ENCODE results near the gene LGR6.

Gene LGR6

DNA sequence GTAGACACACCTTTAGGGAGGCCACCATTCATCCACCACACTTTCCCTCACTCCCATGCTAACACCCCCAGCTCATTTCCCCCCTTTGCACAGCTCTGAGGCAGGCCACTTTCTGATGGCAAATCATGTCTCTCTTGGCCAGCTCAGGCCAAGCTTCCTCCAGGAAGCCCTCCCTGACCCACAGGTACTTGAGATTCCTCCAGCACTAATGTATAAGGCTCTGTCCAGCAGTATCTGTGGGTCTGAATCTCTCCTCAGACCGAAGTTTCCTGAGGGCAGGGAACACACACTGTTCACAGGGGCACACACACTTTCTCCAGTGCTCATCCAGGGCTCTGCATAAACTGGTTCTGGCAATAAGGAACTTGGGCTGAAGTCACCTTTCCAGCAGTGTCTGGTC is 19.2 kb downstream of the LGR6 start:
- Histone ChIP-seq H3K4me3 (ENCODE audit: low read length) (no peak overlapping the region), H3K79me2 (ENCODE audit: low read length) (no peaks in the 10 kb centered on the region), H3K27me3 (replicated peaks; ENCODE audit: insufficient read depth, low read length) (peaks cover 86% of the 10 kb centered on the region), H3K9me2 (replicated peaks; ENCODE audit: insufficient read depth, low read length) (no peaks in the 10 kb centered on the region), H3K9ac (ENCODE audit: low read length) (no peak overlapping the region), H3F3A (ENCODE audit: insufficient read depth, low read length) (no peaks in the 10 kb centered on the region), H3K4me1 (ENCODE audit: low read length) (no peaks in the 10 kb centered on the region), H3K27ac (ENCODE audit: low read length) (no peak overlapping the region), H3K36me3 (replicated peaks; ENCODE audit: insufficient read depth, low read length) (no peaks in the 10 kb centered on the region), H3K4me2 (ENCODE audit: low read depth, low read length) (no peak overlapping the region), H4K20me1 (ENCODE audit: insufficient read depth, low read length) (no peaks in the 10 kb centered on the region), H2AFZ (ENCODE audit: low read length) (no peak overlapping the region), H3K9me3 (replicated peaks; ENCODE audit: insufficient read depth, low read length) (no peaks in the 10 kb centered on the region)
- no peak for DNase-seq
- TF ChIP-seq EZH2phosphoT487 (IDR thresholded peaks at IDR 0.05; ENCODE audit: low read length) (no peak), EZH2 (optimal IDR thresholded peaks at IDR 0.05; ENCODE audit: low read depth, low read length) (no peak)
- TF ChIP-seq, protein P1, sequence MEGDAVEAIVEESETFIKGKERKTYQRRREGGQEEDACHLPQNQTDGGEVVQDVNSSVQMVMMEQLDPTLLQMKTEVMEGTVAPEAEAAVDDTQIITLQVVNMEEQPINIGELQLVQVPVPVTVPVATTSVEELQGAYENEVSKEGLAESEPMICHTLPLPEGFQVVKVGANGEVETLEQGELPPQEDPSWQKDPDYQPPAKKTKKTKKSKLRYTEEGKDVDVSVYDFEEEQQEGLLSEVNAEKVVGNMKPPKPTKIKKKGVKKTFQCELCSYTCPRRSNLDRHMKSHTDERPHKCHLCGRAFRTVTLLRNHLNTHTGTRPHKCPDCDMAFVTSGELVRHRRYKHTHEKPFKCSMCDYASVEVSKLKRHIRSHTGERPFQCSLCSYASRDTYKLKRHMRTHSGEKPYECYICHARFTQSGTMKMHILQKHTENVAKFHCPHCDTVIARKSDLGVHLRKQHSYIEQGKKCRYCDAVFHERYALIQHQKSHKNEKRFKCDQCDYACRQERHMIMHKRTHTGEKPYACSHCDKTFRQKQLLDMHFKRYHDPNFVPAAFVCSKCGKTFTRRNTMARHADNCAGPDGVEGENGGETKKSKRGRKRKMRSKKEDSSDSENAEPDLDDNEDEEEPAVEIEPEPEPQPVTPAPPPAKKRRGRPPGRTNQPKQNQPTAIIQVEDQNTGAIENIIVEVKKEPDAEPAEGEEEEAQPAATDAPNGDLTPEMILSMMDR (IDR thresholded peaks at IDR 0.05; ENCODE audit: low read length): no peak

DNA sequence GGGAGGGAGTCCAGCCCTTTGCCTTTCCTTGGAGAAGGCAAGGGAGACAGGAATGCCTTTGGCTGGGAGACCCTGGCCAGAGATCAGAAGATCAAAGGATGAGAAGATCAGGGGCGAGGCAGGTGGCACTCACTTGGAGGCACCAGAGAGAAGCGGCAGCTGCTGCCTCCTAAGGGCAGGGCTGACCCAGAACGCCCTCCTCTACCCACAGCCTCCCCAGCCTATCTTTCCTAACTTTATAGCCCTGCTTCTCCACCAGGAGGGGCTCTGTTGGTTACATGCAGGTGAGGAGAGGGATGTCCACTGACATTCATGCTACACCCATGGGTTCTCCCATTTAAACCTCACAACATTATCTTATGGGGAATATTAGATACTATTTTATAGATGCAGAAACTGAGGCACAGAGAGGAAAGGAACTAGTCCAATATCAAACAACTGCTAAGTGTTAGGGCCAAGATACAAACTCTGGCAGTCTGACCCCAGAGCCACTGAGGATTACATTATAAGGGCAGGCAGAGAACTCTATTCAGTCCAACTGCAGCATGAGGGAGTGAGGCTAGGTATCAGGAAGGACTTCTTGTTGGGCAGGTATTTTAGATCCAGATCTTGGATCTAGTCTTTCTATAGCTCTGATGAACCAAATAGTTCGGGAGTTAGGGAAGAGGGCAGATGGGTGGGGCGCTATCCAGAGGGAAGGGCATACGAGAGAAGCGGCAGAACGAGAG is 19.9 kb downstream of the LGR6 start:
- Histone ChIP-seq H2AFZ (ENCODE audit: low read length) (no peak overlapping the region), H3K4me2 (ENCODE audit: low read depth, low read length) (no peak overlapping the region)
- no peak for TF ChIP-seq EZH2 (optimal IDR thresholded peaks at IDR 0.05; ENCODE audit: low read depth, low read length)
- TF ChIP-seq, protein P1 (IDR thresholded peaks at IDR 0.05; ENCODE audit: low read length): peak; percentile 24

DNA sequence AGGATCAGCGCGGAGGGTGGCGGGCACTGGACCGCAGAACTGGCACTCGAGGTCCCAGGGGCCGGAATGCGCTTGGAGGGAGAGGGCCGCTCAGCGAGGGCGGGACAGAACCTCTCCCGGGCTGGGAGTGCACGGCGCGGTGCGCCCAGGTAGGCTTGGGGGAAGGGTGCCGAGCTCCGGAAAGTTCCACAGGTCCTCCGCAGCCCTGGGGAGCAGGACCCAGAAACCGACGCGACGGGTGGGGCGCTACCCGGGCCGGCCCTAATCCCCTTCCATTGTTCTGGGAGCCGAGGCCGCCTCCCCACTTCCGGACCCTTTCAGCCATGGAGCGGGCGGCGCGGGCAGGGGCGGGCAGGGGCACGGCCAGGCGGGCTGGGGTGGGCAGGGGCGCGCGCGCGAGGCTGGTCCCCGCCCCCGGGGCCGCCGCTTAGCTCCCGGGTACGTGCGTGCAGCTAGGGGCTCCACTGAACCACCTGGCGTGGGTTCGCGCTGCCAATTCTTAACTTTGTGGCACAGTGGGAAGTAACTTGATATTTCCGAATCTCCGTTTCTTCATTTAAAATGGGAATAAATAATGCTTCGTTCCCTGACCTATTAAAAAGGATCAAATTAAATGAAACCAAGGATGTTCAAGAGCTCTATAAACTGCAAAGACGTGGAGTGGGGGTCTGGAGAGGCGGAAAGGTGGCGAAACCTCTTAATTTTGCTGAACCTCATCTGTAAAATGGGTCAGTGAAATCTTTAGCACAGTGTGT is 20.7 kb downstream of the LGR6 start:
- H3K4me3 ChIP-seq (ENCODE audit: low read length): no peak overlapping the region
- H3K27ac ChIP-seq (ENCODE audit: low read length): no peak overlapping the region
- H3K79me2 ChIP-seq (ENCODE audit: low read length): no peaks in the 10 kb centered on the region
- no peak overlapping the region for H3K9ac ChIP-seq (ENCODE audit: low read length)
- no peaks in the 10 kb centered on the region for H3F3A ChIP-seq (ENCODE audit: insufficient read depth, low read length)
- no peaks in the 10 kb centered on the region for H3K9me3 ChIP-seq (replicated peaks; ENCODE audit: insufficient read depth, low read length)
- no peaks in the 10 kb centered on the region for H3K4me1 ChIP-seq (ENCODE audit: low read length)
- peaks cover 95% of the 10 kb centered on the region for H3K27me3 ChIP-seq (replicated peaks; ENCODE audit: insufficient read depth, low read length)
- H2AFZ ChIP-seq (ENCODE audit: low read length): no peak overlapping the region
- no peak overlapping the region for H3K4me2 ChIP-seq (ENCODE audit: low read depth, low read length)
- TF ChIP-seq, protein P1 (IDR thresholded peaks at IDR 0.05; ENCODE audit: low read length): no peak
- TF ChIP-seq EZH2 (optimal IDR thresholded peaks at IDR 0.05; ENCODE audit: low read depth, low read length) (no peak), EZH2phosphoT487 (IDR thresholded peaks at IDR 0.05; ENCODE audit: low read length) (no peak)
- no peaks in the 10 kb centered on the region for H3K9me2 ChIP-seq (replicated peaks; ENCODE audit: insufficient read depth, low read length)
- no peak for DNase-seq
- H3K36me3 ChIP-seq (replicated peaks; ENCODE audit: insufficient read depth, low read length): no peaks in the 10 kb centered on the region
- no peaks in the 10 kb centered on the region for H4K20me1 ChIP-seq (ENCODE audit: insufficient read depth, low read length)

More for the DNA sequence above, 19.9 kb downstream of the LGR6 start:
- no peaks in the 10 kb centered on the region for H3K79me2 ChIP-seq (ENCODE audit: low read length)
- H3K9me2 ChIP-seq (replicated peaks; ENCODE audit: insufficient read depth, low read length): no peaks in the 10 kb centered on the region
- H3K9me3 ChIP-seq (replicated peaks; ENCODE audit: insufficient read depth, low read length): no peaks in the 10 kb centered on the region
- H3K4me3 ChIP-seq (ENCODE audit: low read length): no peak overlapping the region
- H3K36me3 ChIP-seq (replicated peaks; ENCODE audit: insufficient read depth, low read length): no peaks in the 10 kb centered on the region
- no peak overlapping the region for H3K9ac ChIP-seq (ENCODE audit: low read length)
- no peaks in the 10 kb centered on the region for H3F3A ChIP-seq (ENCODE audit: insufficient read depth, low read length)
- peaks cover 93% of the 10 kb centered on the region for H3K27me3 ChIP-seq (replicated peaks; ENCODE audit: insufficient read depth, low read length)
- H4K20me1 ChIP-seq (ENCODE audit: insufficient read depth, low read length): no peaks in the 10 kb centered on the region
- no peak for DNase-seq
- H3K4me1 ChIP-seq (ENCODE audit: low read length): no peaks in the 10 kb centered on the region
- no peak overlapping the region for H3K27ac ChIP-seq (ENCODE audit: low read length)

Data from MM.1S (cell line).